ENCODE data around the gene CDHR3.
"Not testable (repeated sequence)": the region's sequence is repeated elsewhere in the genome, so short reads cannot be mapped to it uniquely, and the experiment has no call there.

Gene CDHR3

GRCh38 chr7:106001196-106001595 lies 38.1 kb downstream of the CDHR3 start:
- DNase-seq, result no peak
- Mint-ChIP-seq H3K4me3 (no peak overlapping the region), H3K27ac (no peak overlapping the region), H3K36me3 (ENCODE audit: low read depth) (no peaks in the 10 kb centered on the region), H3K27me3 (no peaks in the 10 kb centered on the region), H3K9me3 (peaks cover 6% of the 10 kb centered on the region), H3K4me1 (ENCODE audit: low read depth) (no peaks in the 10 kb centered on the region)

- no peaks in the 10 kb centered on the region for H3K27me3 Mint-ChIP-seq
- H3K9me3 Mint-ChIP-seq, result peaks cover 10% of the 10 kb centered on the region
- H3K4me3 Mint-ChIP-seq, result no peak overlapping the region
- no peak for DNase-seq
- H3K4me1 Mint-ChIP-seq (ENCODE audit: low read depth), result no peaks in the 10 kb centered on the region
- no peak overlapping the region for H3K27ac Mint-ChIP-seq
- no peaks in the 10 kb centered on the region for H3K36me3 Mint-ChIP-seq (ENCODE audit: low read depth)
Observed at GRCh38 chr7:106001886-106002285, 38.8 kb downstream of the CDHR3 start.

GRCh38 chr7:106003525-106004064 lies 40.5 kb downstream of the CDHR3 start:
- Mint-ChIP-seq H3K36me3 (ENCODE audit: low read depth) (peaks cover 6% of the 10 kb centered on the region), H3K9me3 (peaks cover 23% of the 10 kb centered on the region), H3K27ac (no peak overlapping the region), H3K4me3 (no peak overlapping the region), H3K4me1 (ENCODE audit: low read depth) (no peaks in the 10 kb centered on the region), H3K27me3 (no peaks in the 10 kb centered on the region)
- DNase-seq, result no peak

- H3K27me3 Mint-ChIP-seq, result no peaks in the 10 kb centered on the region
- peaks cover 6% of the 10 kb centered on the region for H3K36me3 Mint-ChIP-seq (ENCODE audit: low read depth)
- no peak for DNase-seq
- peaks cover 23% of the 10 kb centered on the region for H3K9me3 Mint-ChIP-seq
- no peak overlapping the region for H3K4me3 Mint-ChIP-seq
- peaks cover 21% of the 10 kb centered on the region for H3K4me1 Mint-ChIP-seq (ENCODE audit: low read depth)
- H3K27ac Mint-ChIP-seq, result no peak overlapping the region
Observed at GRCh38 chr7:106006906-106007305, 43.8 kb downstream of the CDHR3 start.

GRCh38 chr7:106007796-106008195 lies 44.7 kb downstream of the CDHR3 start:
- not testable (repeated sequence) for H3K27ac Mint-ChIP-seq; DNase-seq; H3K27me3 Mint-ChIP-seq; H3K36me3 Mint-ChIP-seq (ENCODE audit: low read depth); H3K4me3 Mint-ChIP-seq
- H3K9me3 Mint-ChIP-seq, result peaks cover 23% of the 10 kb centered on the region
- H3K4me1 Mint-ChIP-seq (ENCODE audit: low read depth), result peaks cover 30% of the 10 kb centered on the region

- Mint-ChIP-seq H3K36me3 (ENCODE audit: low read depth) (peaks cover 6% of the 10 kb centered on the region), H3K4me1 (ENCODE audit: low read depth) (peaks cover 30% of the 10 kb centered on the region), H3K27me3 (no peaks in the 10 kb centered on the region), H3K4me3 (no peak overlapping the region), H3K27ac (no peak overlapping the region), H3K9me3 (peaks cover 23% of the 10 kb centered on the region)
- peak; percentile 91 for DNase-seq
Observed at GRCh38 chr7:106009503-106010226, 46.6 kb downstream of the CDHR3 start.

- Mint-ChIP-seq H3K27me3 (no peaks in the 10 kb centered on the region), H3K27ac (no peak overlapping the region)
Observed at GRCh38 chr7:106010331-106010730, 47.3 kb downstream of the CDHR3 start.

GRCh38 chr7:106010866-106011265 lies 47.8 kb downstream of the CDHR3 start:
- DNase-seq, result no peak
- Mint-ChIP-seq H3K27ac (no peak overlapping the region), H3K4me3 (no peak overlapping the region), H3K27me3 (no peaks in the 10 kb centered on the region), H3K4me1 (ENCODE audit: low read depth) (peaks cover 41% of the 10 kb centered on the region), H3K9me3 (peaks cover 20% of the 10 kb centered on the region), H3K36me3 (ENCODE audit: low read depth) (peaks cover 6% of the 10 kb centered on the region)

More at GRCh38 chr7:106010331-106010730, 47.3 kb downstream of the CDHR3 start:
- no peak for DNase-seq
- Mint-ChIP-seq H3K36me3 (ENCODE audit: low read depth) (peaks cover 6% of the 10 kb centered on the region), H3K9me3 (peaks cover 23% of the 10 kb centered on the region), H3K4me3 (no peak overlapping the region), H3K4me1 (ENCODE audit: low read depth) (peaks cover 35% of the 10 kb centered on the region)

GRCh38 chr7:106012184-106012583 lies 49.1 kb downstream of the CDHR3 start:
- Mint-ChIP-seq H3K4me1 (ENCODE audit: low read depth) (peaks cover 44% of the 10 kb centered on the region), H3K27me3 (no peaks in the 10 kb centered on the region), H3K36me3 (ENCODE audit: low read depth) (peaks cover 6% of the 10 kb centered on the region), H3K27ac (no peak overlapping the region), H3K9me3 (peaks cover 13% of the 10 kb centered on the region), H3K4me3 (no peak overlapping the region)
- DNase-seq, result no peak

- no peak for DNase-seq
- no peaks in the 10 kb centered on the region for H3K36me3 Mint-ChIP-seq (ENCODE audit: low read depth)
- H3K4me1 Mint-ChIP-seq (ENCODE audit: low read depth), result peaks cover 44% of the 10 kb centered on the region
- no peak overlapping the region for H3K4me3 Mint-ChIP-seq
- H3K27ac Mint-ChIP-seq, result no peak overlapping the region
- H3K9me3 Mint-ChIP-seq, result peaks cover 5% of the 10 kb centered on the region
- H3K27me3 Mint-ChIP-seq, result no peaks in the 10 kb centered on the region
Observed at GRCh38 chr7:106012935-106013439, 49.9 kb downstream of the CDHR3 start.

GRCh38 chr7:106015381-106016218 lies 52.5 kb downstream of the CDHR3 start:
- Mint-ChIP-seq H3K9me3 (no peaks in the 10 kb centered on the region), H3K4me3 (no peak overlapping the region), H3K4me1 (ENCODE audit: low read depth) (peaks cover 41% of the 10 kb centered on the region), H3K27ac (no peak overlapping the region), H3K36me3 (ENCODE audit: low read depth) (no peaks in the 10 kb centered on the region), H3K27me3 (no peaks in the 10 kb centered on the region)
- DNase-seq, result no peak

GRCh38 chr7:106016331-106016730 lies 53.3 kb downstream of the CDHR3 start:
- no peak overlapping the region for H3K4me3 Mint-ChIP-seq
- H3K36me3 Mint-ChIP-seq (ENCODE audit: low read depth), result no peaks in the 10 kb centered on the region
- DNase-seq, result no peak
- H3K9me3 Mint-ChIP-seq, result no peaks in the 10 kb centered on the region
- no peaks in the 10 kb centered on the region for H3K27me3 Mint-ChIP-seq
- peaks cover 48% of the 10 kb centered on the region for H3K4me1 Mint-ChIP-seq (ENCODE audit: low read depth)
- H3K27ac Mint-ChIP-seq, result no peak overlapping the region

- Mint-ChIP-seq H3K27ac (no peak overlapping the region), H3K36me3 (ENCODE audit: low read depth) (no peaks in the 10 kb centered on the region), H3K4me3 (no peak overlapping the region)
Observed at GRCh38 chr7:106017657-106018056, 54.6 kb downstream of the CDHR3 start.

GRCh38 chr7:106018566-106019469 lies 55.8 kb downstream of the CDHR3 start:
- no peak overlapping the region for H3K4me3 Mint-ChIP-seq
- no peak for DNase-seq
- no peaks in the 10 kb centered on the region for H3K27me3 Mint-ChIP-seq
- H3K4me1 Mint-ChIP-seq (ENCODE audit: low read depth), result peaks cover 61% of the 10 kb centered on the region
- H3K27ac Mint-ChIP-seq, result no peak overlapping the region
- no peaks in the 10 kb centered on the region for H3K9me3 Mint-ChIP-seq
- H3K36me3 Mint-ChIP-seq (ENCODE audit: low read depth), result no peaks in the 10 kb centered on the region

More at GRCh38 chr7:106017657-106018056, 54.6 kb downstream of the CDHR3 start:
- H3K27me3 Mint-ChIP-seq, result no peaks in the 10 kb centered on the region
- no peaks in the 10 kb centered on the region for H3K9me3 Mint-ChIP-seq
- no peak for DNase-seq
- H3K4me1 Mint-ChIP-seq (ENCODE audit: low read depth), result peaks cover 51% of the 10 kb centered on the region

Data from activated T-cell treated with anti-CD3 and anti-CD28 coated beads, Interleukin-2, amount 50 U/mL, for 24 hours (primary cell).